LoVo (cell line): Measurements from ENCODE around the gene NXPH4.

Source experiments
- DNase-seq: peaks from one replicate; pipeline ENCODE4 v3.0.0-alpha.2; 2016; ENCODE audit warnings: low spot score

NXPH4 gene

DNA sequence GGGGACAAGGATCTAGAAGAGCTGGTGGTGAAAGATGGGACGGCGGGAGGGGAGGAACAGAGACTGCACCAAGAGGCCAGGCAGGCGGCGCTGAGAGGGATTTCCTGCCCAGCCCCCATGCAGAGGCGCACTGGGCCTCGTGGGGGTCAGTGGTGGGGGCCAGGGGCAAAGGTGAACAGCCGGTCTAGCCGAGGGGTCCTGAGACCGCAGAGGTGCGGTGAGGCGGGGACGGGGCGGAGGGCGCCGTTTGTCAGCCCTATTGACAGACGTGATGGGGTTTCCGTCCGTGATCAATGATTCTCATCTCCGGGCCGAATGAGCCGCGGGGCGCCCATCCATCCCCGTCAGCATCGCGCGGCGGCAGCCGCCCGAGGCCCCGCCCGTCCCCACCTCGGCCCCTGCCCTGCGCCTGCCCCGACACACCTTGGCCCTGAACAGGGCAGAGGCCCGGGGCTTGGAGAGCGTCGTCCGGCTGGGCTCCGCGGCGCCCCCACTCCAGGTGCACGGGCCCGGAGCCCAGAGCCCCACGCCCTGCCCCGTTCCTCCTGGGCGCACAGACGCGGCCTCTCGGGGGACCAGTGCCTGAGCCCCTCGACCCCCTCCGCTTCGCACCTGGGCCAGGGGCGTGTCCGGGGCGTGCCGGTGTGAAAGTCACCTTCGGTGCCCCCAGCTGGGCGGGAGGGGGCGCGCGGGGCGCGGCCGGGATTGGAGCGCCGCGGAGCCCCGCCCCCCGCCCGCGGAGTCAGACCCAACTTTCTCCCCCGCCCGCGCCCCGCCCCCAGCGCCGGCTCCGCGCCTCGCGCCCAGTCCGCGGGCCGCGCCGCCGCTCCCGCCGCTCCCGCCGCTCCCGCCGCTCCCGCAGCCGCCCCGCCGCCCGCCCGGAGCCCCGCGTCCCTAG, at the start of gene NXPH4:
Gene NXPH4, plus strand, starts transcription at position 781 of the 898 bp plus-strand sequence. CDS start 176 bp downstream, outside the sequence.
- peak; percentile 68 for DNase-seq

DNA sequence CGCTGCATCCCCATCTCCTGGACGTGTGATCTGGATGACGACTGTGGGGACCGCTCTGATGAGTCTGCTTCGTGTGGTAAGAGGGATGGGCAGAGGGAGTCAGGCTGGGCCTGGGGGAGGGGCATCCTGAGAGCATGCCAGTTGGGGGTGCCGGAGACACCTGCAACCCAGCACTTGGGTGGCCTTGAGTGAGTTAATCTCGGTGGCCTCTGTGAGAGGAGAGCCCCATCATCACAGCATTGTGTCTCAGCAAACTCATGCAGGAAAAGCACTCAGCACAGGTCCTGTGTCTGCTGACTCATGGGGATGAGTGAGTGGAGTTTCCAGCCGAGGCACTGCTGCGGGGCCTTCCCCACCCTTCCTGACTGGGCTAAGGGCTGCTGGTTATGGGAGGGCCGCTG, 49.6 kb upstream of the NXPH4 start:
- no peak for DNase-seq

DNA sequence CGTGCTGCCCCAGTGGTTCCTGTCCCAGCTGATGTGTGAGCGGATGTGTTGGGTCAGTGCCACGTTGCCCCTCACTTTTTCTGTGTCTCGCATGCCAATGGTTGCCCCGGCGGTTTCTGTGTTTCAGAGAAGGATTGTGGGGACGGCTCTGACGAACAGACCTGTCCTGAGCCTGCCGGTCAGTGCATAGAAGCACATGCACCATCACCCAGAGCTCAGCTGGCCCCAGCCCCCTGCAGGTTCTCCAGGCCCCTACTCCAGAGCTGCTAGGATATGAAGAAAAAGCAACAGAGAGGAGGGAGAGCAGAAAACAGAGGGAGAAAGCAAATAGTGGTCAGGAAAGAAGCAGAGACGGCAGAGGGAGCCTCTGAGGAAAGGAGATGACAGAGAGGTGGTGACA, 48.5 kb upstream of the NXPH4 start:
- no peak for DNase-seq

GRCh38 chr12:57169046-57169795, 47.4 kb upstream of the NXPH4 start:
- DNase-seq = no peak

GRCh38 chr12:57169969-57170368, 46.6 kb upstream of the NXPH4 start:
- no peak for DNase-seq

- DNase-seq = no peak
These were observed 46.2 kb upstream of the NXPH4 start for GRCh38 chr12:57170408-57170807.

GRCh38 chr12:57170927-57171326, 45.7 kb upstream of the NXPH4 start:
- no peak for DNase-seq

DNA sequence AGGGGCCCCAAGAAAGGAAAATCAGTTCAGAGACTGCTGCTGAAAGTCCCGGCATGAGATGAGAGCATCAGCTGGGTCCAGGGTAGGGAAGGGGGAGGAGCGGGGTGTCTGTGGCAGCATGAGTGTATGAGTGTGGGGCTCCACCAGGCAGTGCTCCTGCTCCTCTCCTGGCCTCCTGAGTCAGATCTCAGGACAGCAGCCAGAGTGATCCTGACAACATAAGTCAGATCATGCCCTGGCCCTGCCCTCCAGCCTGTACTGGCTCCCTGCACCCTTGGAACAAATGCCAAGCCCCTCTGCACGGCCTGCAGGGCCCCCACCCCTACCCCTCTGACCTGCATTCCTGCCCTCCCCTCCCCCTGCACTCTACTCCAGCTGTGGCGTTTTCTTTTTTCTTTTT, 44.9 kb upstream of the NXPH4 start:
- no peak for DNase-seq

DNA sequence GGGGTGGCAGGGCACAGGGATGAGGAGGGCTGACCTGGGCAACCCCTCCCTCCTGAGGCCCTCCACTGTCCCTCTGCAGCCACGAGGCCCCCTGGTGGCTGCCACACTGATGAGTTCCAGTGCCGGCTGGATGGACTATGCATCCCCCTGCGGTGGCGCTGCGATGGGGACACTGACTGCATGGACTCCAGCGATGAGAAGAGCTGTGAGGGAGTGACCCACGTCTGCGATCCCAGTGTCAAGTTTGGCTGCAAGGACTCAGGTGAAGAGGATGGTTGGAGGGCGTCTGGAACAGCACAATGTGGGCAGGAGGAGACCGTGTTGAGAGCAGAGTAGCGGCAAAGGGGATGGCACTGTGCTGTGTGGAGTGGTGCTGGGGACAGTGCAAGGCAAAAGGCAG, 43.5 kb upstream of the NXPH4 start:
- DNase-seq = no peak

DNA sequence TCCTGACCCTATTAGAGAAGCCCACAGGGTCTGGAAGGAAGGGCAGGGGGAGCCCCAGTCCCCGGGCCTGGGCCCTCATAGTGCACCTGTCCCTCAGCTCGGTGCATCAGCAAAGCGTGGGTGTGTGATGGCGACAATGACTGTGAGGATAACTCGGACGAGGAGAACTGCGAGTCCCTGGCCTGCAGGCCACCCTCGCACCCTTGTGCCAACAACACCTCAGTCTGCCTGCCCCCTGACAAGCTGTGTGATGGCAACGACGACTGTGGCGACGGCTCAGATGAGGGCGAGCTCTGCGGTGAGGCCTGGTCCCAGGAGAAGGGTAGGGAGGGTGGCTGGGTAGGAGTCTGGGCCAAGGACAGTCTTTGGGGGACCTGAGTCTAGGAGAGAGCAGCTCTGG, 42.9 kb upstream of the NXPH4 start:
- DNase-seq = no peak

DNA sequence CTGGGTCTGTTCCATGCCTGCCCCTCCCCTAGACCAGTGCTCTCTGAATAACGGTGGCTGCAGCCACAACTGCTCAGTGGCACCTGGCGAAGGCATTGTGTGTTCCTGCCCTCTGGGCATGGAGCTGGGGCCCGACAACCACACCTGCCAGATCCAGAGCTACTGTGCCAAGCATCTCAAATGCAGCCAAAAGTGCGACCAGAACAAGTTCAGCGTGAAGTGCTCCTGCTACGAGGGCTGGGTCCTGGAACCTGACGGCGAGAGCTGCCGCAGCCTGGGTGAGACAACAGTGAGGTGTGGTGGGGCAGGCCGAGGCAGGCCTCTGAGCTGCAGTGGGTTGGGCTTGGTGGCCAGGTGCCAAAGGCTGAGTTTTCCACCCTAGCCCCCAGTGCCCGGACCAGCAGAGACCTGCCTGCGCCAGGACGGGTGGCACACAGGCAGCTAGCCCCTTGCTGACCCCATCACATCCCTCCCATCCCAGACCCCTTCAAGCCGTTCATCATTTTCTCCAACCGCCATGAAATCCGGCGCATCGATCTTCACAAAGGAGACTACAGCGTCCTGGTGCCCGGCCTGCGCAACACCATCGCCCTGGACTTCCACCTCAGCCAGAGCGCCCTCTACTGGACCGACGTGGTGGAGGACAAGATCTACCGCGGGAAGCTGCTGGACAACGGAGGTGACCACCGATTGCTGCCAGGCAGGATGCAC, 41.0 kb upstream of the NXPH4 start:
- peak; percentile 71 for DNase-seq

- DNase-seq = no peak
These were observed 40.5 kb upstream of the NXPH4 start for GRCh38 chr12:57176139-57176477.

DNA sequence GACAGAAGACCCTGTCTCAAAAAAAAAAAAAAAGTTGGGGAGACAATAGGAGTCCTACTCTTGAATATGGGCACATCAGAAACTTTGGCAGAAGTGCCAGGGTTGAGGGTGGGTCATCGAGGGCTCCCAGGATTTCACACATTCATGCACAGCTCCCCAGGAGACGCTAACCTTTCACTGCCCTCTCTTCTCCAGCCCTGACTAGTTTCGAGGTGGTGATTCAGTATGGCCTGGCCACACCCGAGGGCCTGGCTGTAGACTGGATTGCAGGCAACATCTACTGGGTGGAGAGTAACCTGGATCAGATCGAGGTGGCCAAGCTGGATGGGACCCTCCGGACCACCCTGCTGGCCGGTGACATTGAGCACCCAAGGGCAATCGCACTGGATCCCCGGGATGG, 39.7 kb upstream of the NXPH4 start:
- DNase-seq = no peak

GRCh38 chr12:57177354-57177753, 39.2 kb upstream of the NXPH4 start:
- DNase-seq = no peak

DNA sequence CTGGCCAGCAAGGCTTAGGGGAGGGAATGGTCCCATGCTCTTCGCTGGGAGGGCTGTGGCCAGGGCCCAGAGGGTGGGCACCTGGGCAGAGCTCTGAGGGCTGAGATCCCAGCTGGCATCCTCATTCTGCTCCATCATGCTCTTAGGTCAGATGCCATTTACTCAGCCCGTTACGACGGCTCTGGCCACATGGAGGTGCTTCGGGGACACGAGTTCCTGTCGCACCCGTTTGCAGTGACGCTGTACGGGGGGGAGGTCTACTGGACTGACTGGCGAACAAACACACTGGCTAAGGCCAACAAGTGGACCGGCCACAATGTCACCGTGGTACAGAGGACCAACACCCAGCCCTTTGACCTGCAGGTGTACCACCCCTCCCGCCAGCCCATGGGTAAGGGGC, 38.4 kb upstream of the NXPH4 start:
- no peak for DNase-seq

GRCh38 chr12:57179331-57180086, 37.1 kb upstream of the NXPH4 start:
- DNase-seq = no peak

DNA sequence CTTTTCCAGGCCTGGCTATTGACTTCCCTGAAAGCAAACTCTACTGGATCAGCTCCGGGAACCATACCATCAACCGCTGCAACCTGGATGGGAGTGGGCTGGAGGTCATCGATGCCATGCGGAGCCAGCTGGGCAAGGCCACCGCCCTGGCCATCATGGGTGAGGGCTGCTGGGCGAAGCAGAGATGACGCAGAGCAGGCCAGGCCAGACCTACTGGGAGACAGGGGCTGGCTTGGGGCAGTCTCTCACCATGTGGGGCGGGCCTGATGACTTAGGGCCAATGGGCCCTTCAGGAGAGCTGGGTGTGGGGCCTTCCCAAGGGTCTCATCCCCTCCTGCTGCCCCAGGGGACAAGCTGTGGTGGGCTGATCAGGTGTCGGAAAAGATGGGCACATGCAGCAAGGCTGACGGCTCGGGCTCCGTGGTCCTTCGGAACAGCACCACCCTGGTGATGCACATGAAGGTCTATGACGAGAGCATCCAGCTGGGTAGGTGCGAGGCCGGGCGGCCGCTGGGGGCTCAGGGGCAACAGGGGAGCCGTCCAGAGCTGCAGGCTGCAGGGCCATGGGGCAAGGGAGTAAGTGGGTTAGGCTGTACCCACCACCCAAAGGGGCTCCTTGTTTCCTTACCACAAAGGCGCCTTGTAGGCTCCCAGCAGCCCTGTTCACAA, 36.1 kb upstream of the NXPH4 start:
- DNase-seq = no peak

- DNase-seq = no peak
These were observed 35.5 kb upstream of the NXPH4 start for GRCh38 chr12:57181072-57181471.

- DNase-seq = no peak
These were observed 34.9 kb upstream of the NXPH4 start for GRCh38 chr12:57181561-57182155.

DNA sequence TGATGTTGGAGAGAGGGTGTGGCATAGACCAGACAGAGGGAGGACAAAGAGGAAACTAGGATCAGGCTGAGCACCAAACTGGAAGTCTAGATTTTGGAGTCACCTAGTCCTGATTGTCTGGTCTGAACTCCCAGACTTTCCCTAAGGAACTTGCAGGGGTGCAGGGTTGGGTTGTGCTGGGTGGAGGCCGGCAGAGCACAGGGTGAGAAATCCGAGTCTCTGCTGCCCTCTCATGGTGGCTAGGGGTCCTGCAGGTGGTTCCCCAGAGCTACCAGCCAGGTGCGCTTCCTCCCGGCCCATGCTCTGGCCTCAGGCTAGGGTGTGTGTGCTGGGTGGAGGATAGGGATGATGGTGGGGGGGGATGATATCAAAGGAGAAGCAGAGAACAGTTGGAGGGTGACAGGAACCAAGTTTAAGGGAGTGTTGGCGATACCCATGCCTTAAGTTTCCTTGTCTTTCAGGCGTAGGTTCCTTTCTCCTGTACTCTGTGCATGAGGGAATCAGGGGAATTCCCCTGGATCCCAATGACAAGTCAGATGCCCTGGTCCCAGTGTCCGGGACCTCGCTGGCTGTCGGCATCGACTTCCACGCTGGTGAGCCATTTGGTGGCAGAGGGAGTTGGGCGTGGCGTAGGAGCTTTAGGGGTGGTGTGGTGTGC, 33.5 kb upstream of the NXPH4 start:
- peak; percentile 82 for DNase-seq
